HepG2 (cell line): ENCODE measurements around the gene ASIC3. TPM values are rescaled to one million over a fixed set of nuclear protein-coding genes. Genes with fewer than 3 reads are reported as not detected.

ENCODE experiments used
- BHLHE40 ChIP-seq: IDR thresholded peaks from 2 replicates; pipeline ENCODE4 v1.6.1; 2011; ENCODE audit warnings: low read length, improper control_type of control experiment
- CAMTA2 ChIP-seq: sonication (generic); formaldehyde crosslinking; IDR thresholded peaks from 2 replicates; pipeline ENCODE4 v1.4.0; 2020; ENCODE audit warnings: mild to moderate bottlenecking, missing genetic modification reagents, borderline replicate concordance
- EED ChIP-seq: sonication (generic); formaldehyde crosslinking; IDR thresholded peaks from 2 replicates; pipeline ENCODE4 v1.5.0; 2020; ENCODE audit warnings: mild to moderate bottlenecking, missing genetic modification reagents
- ELF3 ChIP-seq: IDR thresholded peaks from 2 replicates; pipeline ENCODE4 v1.6.1; 2016; ENCODE audit warnings: missing genetic modification reagents, missing compliant biosample characterization
- FOXC1 ChIP-seq: sonication (generic); formaldehyde crosslinking; IDR thresholded peaks from 2 replicates; pipeline ENCODE4 v1.8.0; 2022; ENCODE audit warnings: mild to moderate bottlenecking, missing genetic modification reagents, borderline replicate concordance
- FOXK2 ChIP-seq: fragments of 450-650 bp; IDR thresholded peaks from 2 replicates; pipeline ENCODE4 v1.6.1; 2016
- HMGA1 ChIP-seq: sonication (generic); formaldehyde crosslinking; conservative IDR thresholded peaks from 2 replicates; pipeline ENCODE4 v1.4.0; 2020; ENCODE audit warnings: missing genetic modification reagents
- HNRNPL ChIP-seq: fragments of 200-400 bp; formaldehyde crosslinking; IDR thresholded peaks from 2 replicates; pipeline ENCODE4 v1.6.1; 2017; ENCODE audit warnings: mild to moderate bottlenecking, low read depth, low read length
- KDM4B ChIP-seq: sonication (generic); formaldehyde crosslinking; IDR thresholded peaks from 2 replicates; pipeline ENCODE4 v1.4.0; 2020; ENCODE audit warnings: missing genetic modification reagents
- MIER3 ChIP-seq: IDR thresholded peaks from 2 replicates; pipeline ENCODE4 v1.6.1; 2016; ENCODE audit warnings: missing compliant biosample characterization, borderline replicate concordance
- NFATC3 ChIP-seq: sonication (generic); formaldehyde crosslinking; IDR thresholded peaks from 2 replicates; pipeline ENCODE4 v1.5.1; 2020; ENCODE audit warnings: mild to moderate bottlenecking, missing genetic modification reagents
- NFE2L2 ChIP-seq: fragments of 150-350 bp; IDR thresholded peaks from 2 replicates; pipeline ENCODE4 v1.6.1; 2014; ENCODE audit warnings: low read length
- NFIC ChIP-seq: IDR thresholded peaks from 2 replicates; pipeline ENCODE4 v1.6.1; 2012; ENCODE audit warnings: mild to moderate bottlenecking, low read length, inconsistent platforms
- PAX8 ChIP-seq: sonication (generic); formaldehyde crosslinking; IDR thresholded peaks from 2 replicates; pipeline ENCODE4 v1.8.0; 2022; ENCODE audit warnings: mild to moderate bottlenecking, missing genetic modification reagents, borderline replicate concordance
- PAXIP1 ChIP-seq: sonication (generic); formaldehyde crosslinking; conservative IDR thresholded peaks from 2 replicates; pipeline ENCODE4 v1.4.0; 2020; ENCODE audit warnings: mild to moderate bottlenecking, missing genetic modification reagents, moderate library complexity
- PHF20 ChIP-seq: sonication (generic); formaldehyde crosslinking; IDR thresholded peaks from 2 replicates; pipeline ENCODE4 v1.5.0; 2020; ENCODE audit warnings: mild to moderate bottlenecking, missing genetic modification reagents
- RBM39 ChIP-seq: fragments of 200-400 bp; formaldehyde crosslinking; IDR thresholded peaks from one replicate; pipeline ENCODE4 v1.6.1; 2018; ENCODE audit warnings: antibody characterized with exemption, mild to moderate bottlenecking, low read depth, low read length; ENCODE audit not compliant: poor library complexity, severe bottlenecking
- SATB2 ChIP-seq: sonication (generic); formaldehyde crosslinking; IDR thresholded peaks from 2 replicates; pipeline ENCODE4 v1.5.0; 2020; ENCODE audit warnings: missing genetic modification reagents
- SMC3 ChIP-seq: IDR thresholded peaks from 2 replicates; pipeline ENCODE4 v1.6.1; 2011; ENCODE audit warnings: low read length, improper control_type of control experiment
- SUZ12 ChIP-seq: fragments of 150-350 bp; IDR thresholded peaks from 2 replicates; pipeline ENCODE4 v1.6.1; 2014; ENCODE audit warnings: low read depth, low read length
- SYNCRIP ChIP-seq: fragments of 200-400 bp; formaldehyde crosslinking; IDR thresholded peaks from 2 replicates; pipeline ENCODE4 v1.6.1; 2018; ENCODE audit warnings: mild to moderate bottlenecking, low read depth, low read length; ENCODE audit not compliant: insufficient read depth
- TGIF2 ChIP-seq: IDR thresholded peaks from 2 replicates; pipeline ENCODE4 v1.6.1; 2016; ENCODE audit warnings: control low read depth, missing compliant biosample characterization
- THAP11 ChIP-seq: IDR thresholded peaks from 2 replicates; pipeline ENCODE4 v1.6.1; 2016; ENCODE audit warnings: missing biosample characterization, missing genetic modification reagents
- ZNF282 ChIP-seq: fragments of 450-650 bp; IDR thresholded peaks from 2 replicates; pipeline ENCODE4 v1.6.1; 2018; ENCODE audit not compliant: partially characterized antibody
- ZNF616 ChIP-seq: sonication (generic); formaldehyde crosslinking; IDR thresholded peaks from 2 replicates; pipeline ENCODE4 v1.5.0; 2020; ENCODE audit warnings: low read depth, mild to moderate bottlenecking, missing genetic modification reagents
- polyA plus RNA-seq, 8 experiments: library from polyadenylated mRNA; depleted of rRNA in 3 of 8; stranded (reverse) in 7 of 8; unstranded in 1 of 8; fragments of >200 nt; fragmentation: Illumina TruSeq in 4 of 8; extraction: Trizol in 4 of 8; gene quantifications; 2 replicates each; pipeline versions ENCODE4 v1.2.1 to v1.2.3, GENCODE V29; 2011 to 2016; ENCODE audit warnings: low read depth in 4 of 8, missing spikeins in 1 of 8, mixed read lengths in 1 of 8; ENCODE audit not compliant: insufficient read depth in 1 of 8
- total RNA-seq, 5 experiments: library from RNA; depleted of rRNA; stranded (reverse); fragments of >200 nt; fragmentation: Illumina TruSeq; extraction: Trizol; gene quantifications; 2 replicates each; pipeline ENCODE4 v1.2.3, GENCODE V29; 2016; ENCODE audit warnings: low read depth in 1 of 5
- TF ChIP-seq, protein P1 (sequence below): sonication (generic); formaldehyde crosslinking; IDR thresholded peaks from 2 replicates; pipeline ENCODE4 v1.4.0; 2020; ENCODE audit warnings: missing genetic modification reagents
- TF ChIP-seq, protein P2 (sequence below): IDR thresholded peaks from 2 replicates; pipeline ENCODE4 v1.6.1; 2012; ENCODE audit warnings: inconsistent platforms
- TF ChIP-seq, protein P3 (sequence below): sonication (generic); formaldehyde crosslinking; IDR thresholded peaks from 2 replicates; pipeline ENCODE4 v1.4.0; 2020; ENCODE audit warnings: missing genetic modification reagents; ENCODE audit errors: not compliant biosample characterization

The ASIC3 gene
- total and polyA plus RNA-seq, 2 of the 13 experiments (the other 11 are each of a cell fraction or from before 2014, with no cell fraction given): 0.51 TPM; not detected in 1

- TF ChIP-seq, protein P1, sequence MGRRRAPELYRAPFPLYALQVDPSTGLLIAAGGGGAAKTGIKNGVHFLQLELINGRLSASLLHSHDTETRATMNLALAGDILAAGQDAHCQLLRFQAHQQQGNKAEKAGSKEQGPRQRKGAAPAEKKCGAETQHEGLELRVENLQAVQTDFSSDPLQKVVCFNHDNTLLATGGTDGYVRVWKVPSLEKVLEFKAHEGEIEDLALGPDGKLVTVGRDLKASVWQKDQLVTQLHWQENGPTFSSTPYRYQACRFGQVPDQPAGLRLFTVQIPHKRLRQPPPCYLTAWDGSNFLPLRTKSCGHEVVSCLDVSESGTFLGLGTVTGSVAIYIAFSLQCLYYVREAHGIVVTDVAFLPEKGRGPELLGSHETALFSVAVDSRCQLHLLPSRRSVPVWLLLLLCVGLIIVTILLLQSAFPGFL (CRISPR knock-in tag): no peak
- TF ChIP-seq CAMTA2 (CRISPR knock-in tag) (no peak; the same call in 1 of the 2 replicates), HMGA1 (no peak), PAXIP1 (CRISPR knock-in tag) (no peak; the same call in 1 of the 2 replicates), SATB2 (CRISPR knock-in tag) (no peak), KDM4B (CRISPR knock-in tag) (no peak), NFIC (no peak), FOXK2 (no peak), THAP11 (CRISPR knock-in tag) (peak; percentile 99), FOXC1 (CRISPR knock-in tag) (no peak), ZNF616 (CRISPR knock-in tag) (no peak), ZNF282 (no peak), NFE2L2 (no peak), ELF3 (CRISPR knock-in tag) (no peak; the same call in 1 of the 2 replicates), BHLHE40 (no peak), EED (CRISPR knock-in tag) (no peak), PAX8 (no peak), RBM39 (no peak), SMC3 (no peak), SYNCRIP (no peak), SUZ12 (peak; percentile 47; the same call in 1 of the 2 replicates), HNRNPL (no peak), MIER3 (no peak; the same call in 1 of the 2 replicates), PHF20 (CRISPR knock-in tag) (no peak), TGIF2 (CRISPR knock-in tag) (no peak; the same call in 1 of the 2 replicates), NFATC3 (CRISPR knock-in tag) (no peak)
- TF ChIP-seq, protein P2, sequence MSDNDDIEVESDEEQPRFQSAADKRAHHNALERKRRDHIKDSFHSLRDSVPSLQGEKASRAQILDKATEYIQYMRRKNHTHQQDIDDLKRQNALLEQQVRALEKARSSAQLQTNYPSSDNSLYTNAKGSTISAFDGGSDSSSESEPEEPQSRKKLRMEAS: no peak
- TF ChIP-seq, protein P3, sequence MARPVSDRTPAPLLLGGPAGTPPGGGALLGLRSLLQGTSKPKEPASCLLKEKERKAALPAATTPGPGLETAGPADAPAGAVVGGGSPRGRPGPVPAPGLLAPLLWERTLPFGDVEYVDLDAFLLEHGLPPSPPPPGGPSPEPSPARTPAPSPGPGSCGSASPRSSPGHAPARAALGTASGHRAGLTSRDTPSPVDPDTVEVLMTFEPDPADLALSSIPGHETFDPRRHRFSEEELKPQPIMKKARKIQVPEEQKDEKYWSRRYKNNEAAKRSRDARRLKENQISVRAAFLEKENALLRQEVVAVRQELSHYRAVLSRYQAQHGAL: peak; percentile 34
These were observed 34.9 kb downstream of the ASIC3 start, which contains the start of gene TMUB1 (continued) for GRCh38 chr7:151083071-151083823.
